PFSK-1 (cell line): Measurements from ENCODE around the gene UACA.

Experiments
- POLR2AphosphoS5 ChIP-seq: IDR thresholded peaks from 2 replicates; pipeline ENCODE4 v1.6.1; 2012; ENCODE audit warnings: low read depth, mild to moderate bottlenecking, control low read depth, low read length, moderate library complexity
- SIN3A ChIP-seq: IDR thresholded peaks from 2 replicates; pipeline ENCODE4 v1.6.1; 2012; ENCODE audit warnings: mild to moderate bottlenecking, low read length, moderate library complexity, borderline replicate concordance; ENCODE audit not compliant: insufficient read depth
- TF ChIP-seq, protein P1 (sequence below), 2 experiments: IDR thresholded peaks; 2 replicates each; pipeline versions ENCODE4 v1.6.1 to v1.8.0; 2011 to 2012; ENCODE audit warnings: low read depth in 2 of 2, low read length in 2 of 2, control low read depth in 1 of 2, inconsistent platforms in 1 of 2, mild to moderate bottlenecking in 1 of 2, moderate library complexity in 1 of 2; ENCODE audit not compliant: insufficient read depth in 1 of 2

DNA sequence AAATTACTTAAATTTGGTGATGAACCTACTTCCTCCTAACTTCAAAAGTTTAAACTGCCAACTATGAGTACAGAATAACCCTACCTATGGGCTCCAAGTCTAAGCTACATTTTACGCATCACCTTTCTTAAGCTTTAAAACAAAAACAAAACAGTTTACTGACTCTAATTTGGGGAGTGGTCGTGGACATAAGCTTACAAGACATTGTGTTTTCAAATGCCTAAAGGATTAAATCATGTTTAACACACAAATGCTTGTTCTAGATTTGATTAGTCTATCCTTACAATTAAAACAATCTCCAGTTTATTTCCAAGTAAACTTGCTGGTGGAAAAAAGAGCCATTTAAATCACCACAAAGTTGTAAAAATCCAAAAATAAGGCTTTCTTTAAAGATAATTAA is 62.2 kb downstream of the UACA start:
- TF ChIP-seq POLR2AphosphoS5 (no peak), SIN3A (no peak)
- TF ChIP-seq, protein P1, sequence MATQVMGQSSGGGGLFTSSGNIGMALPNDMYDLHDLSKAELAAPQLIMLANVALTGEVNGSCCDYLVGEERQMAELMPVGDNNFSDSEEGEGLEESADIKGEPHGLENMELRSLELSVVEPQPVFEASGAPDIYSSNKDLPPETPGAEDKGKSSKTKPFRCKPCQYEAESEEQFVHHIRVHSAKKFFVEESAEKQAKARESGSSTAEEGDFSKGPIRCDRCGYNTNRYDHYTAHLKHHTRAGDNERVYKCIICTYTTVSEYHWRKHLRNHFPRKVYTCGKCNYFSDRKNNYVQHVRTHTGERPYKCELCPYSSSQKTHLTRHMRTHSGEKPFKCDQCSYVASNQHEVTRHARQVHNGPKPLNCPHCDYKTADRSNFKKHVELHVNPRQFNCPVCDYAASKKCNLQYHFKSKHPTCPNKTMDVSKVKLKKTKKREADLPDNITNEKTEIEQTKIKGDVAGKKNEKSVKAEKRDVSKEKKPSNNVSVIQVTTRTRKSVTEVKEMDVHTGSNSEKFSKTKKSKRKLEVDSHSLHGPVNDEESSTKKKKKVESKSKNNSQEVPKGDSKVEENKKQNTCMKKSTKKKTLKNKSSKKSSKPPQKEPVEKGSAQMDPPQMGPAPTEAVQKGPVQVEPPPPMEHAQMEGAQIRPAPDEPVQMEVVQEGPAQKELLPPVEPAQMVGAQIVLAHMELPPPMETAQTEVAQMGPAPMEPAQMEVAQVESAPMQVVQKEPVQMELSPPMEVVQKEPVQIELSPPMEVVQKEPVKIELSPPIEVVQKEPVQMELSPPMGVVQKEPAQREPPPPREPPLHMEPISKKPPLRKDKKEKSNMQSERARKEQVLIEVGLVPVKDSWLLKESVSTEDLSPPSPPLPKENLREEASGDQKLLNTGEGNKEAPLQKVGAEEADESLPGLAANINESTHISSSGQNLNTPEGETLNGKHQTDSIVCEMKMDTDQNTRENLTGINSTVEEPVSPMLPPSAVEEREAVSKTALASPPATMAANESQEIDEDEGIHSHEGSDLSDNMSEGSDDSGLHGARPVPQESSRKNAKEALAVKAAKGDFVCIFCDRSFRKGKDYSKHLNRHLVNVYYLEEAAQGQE (IDR thresholded peaks at IDR 0.05; ENCODE audit: insufficient read depth in 1 of 2, low read depth in 2 of 2, low read length in 2 of 2), result no peak
